Stimulated activated CD4-positive, alpha-beta T cell treated with anti-CD3 and anti-CD28 coated beads, Interleukin-2, amount 100 ng/mL, for 4 hours (primary cell): ENCODE results near the gene FNDC3A.
"Not testable (repeated sequence)": the region's sequence is repeated elsewhere in the genome, so short reads cannot be mapped to it uniquely, and the experiment has no call there.

Experiments
- DNase-seq: peaks from one replicate; pipeline ENCODE4 v3.0.0-alpha.2; 2020; ENCODE audit warnings: low read depth

The FNDC3A gene

GRCh38 chr13:48976576-48977285 lies 1.0 kb downstream of the FNDC3A start:
- DNase-seq: no peak

- DNase-seq: no peak
Measured at GRCh38 chr13:48977286-48977625, 1.5 kb downstream of the FNDC3A start.

- no peak for DNase-seq
Measured at GRCh38 chr13:48977973-48978372, 2.3 kb downstream of the FNDC3A start.

- DNase-seq: no peak
Measured at GRCh38 chr13:48978942-48979601, 3.4 kb downstream of the FNDC3A start.

GRCh38 chr13:48979892-48980291 lies 4.2 kb downstream of the FNDC3A start:
- no peak for DNase-seq

- no peak for DNase-seq
Measured at GRCh38 chr13:48983331-48983730, 7.6 kb downstream of the FNDC3A start.

GRCh38 chr13:48985756-48986155 lies 10.0 kb downstream of the FNDC3A start:
- no peak for DNase-seq

- no peak for DNase-seq
Measured at GRCh38 chr13:48990900-48991299, 15.2 kb downstream of the FNDC3A start.

- no peak for DNase-seq
Measured at GRCh38 chr13:48993150-48993549, 17.4 kb downstream of the FNDC3A start.

GRCh38 chr13:48994706-48995105 lies 19.0 kb downstream of the FNDC3A start:
- DNase-seq: no peak

GRCh38 chr13:48998641-48999292 lies 23.1 kb downstream of the FNDC3A start:
- no peak for DNase-seq

GRCh38 chr13:49000247-49000646 lies 24.5 kb downstream of the FNDC3A start:
- DNase-seq: no peak

GRCh38 chr13:49018986-49019635 lies 43.4 kb downstream of the FNDC3A start:
- DNase-seq: not testable (repeated sequence)

- no peak for DNase-seq
Measured at GRCh38 chr13:49020328-49020727, 44.6 kb downstream of the FNDC3A start.

- no peak for DNase-seq
Measured at GRCh38 chr13:49020940-49021553, 45.3 kb downstream of the FNDC3A start.

GRCh38 chr13:49021953-49022352 lies 46.2 kb downstream of the FNDC3A start:
- no peak for DNase-seq

GRCh38 chr13:49022472-49023144 lies 46.9 kb downstream of the FNDC3A start:
- DNase-seq: no peak

- no peak for DNase-seq
Measured at GRCh38 chr13:49023431-49023830, 47.7 kb downstream of the FNDC3A start.

GRCh38 chr13:49026851-49027250 lies 51.1 kb downstream of the FNDC3A start:
- DNase-seq: no peak

GRCh38 chr13:49029570-49029969 lies 53.9 kb downstream of the FNDC3A start:
- DNase-seq: no peak

- DNase-seq: no peak
Measured at GRCh38 chr13:49030213-49030612, 54.5 kb downstream of the FNDC3A start.

GRCh38 chr13:49040872-49041271 lies 65.2 kb downstream of the FNDC3A start:
- DNase-seq: no peak
